Astrocyte (in vitro differentiated cells and primary cell): ENCODE data around the gene LIN28B. TPM values are rescaled to one million over a fixed set of nuclear protein-coding genes. Genes with fewer than 3 reads are reported as not detected.
"Not testable (repeated sequence)": the region's sequence is repeated elsewhere in the genome, so short reads cannot be mapped to it uniquely, and the experiment has no call there.

Experiments
- DNase-seq: peaks from one replicate; pipeline ENCODE4 v3.0.0-alpha.2; 2010; ENCODE audit warnings: low read depth
- FAIRE-seq: peaks from 2 replicates; lab custom pipeline; 2011; peaks lifted over from hg19 to GRCh38; lab: Jason Lieb, UNC
- H2AFZ ChIP-seq: 2 replicates; pipeline ENCODE4 v1.6.0; 2012; ENCODE audit warnings: low read depth, low read length, inconsistent platforms
- H3K27ac ChIP-seq: 2 replicates; pipeline ENCODE4 v1.5.1; 2011; ENCODE audit warnings: low read depth, low read length, inconsistent platforms
- H3K27me3 ChIP-seq: 2 replicates; pipeline ENCODE4 v1.6.0; 2011; ENCODE audit warnings: low read length, inconsistent platforms; ENCODE audit not compliant: insufficient read depth
- H3K36me3 ChIP-seq: 2 replicates; pipeline ENCODE4 v1.5.1; 2011; ENCODE audit warnings: low read length, inconsistent platforms; ENCODE audit not compliant: insufficient read depth
- H3K4me1 ChIP-seq: 2 replicates; pipeline ENCODE4 v1.5.1; 2011; ENCODE audit warnings: low read length, inconsistent platforms; ENCODE audit not compliant: insufficient read depth
- H3K4me2 ChIP-seq: 2 replicates; pipeline ENCODE4 v1.6.0; 2012; ENCODE audit warnings: low read length, inconsistent platforms
- H3K4me3 ChIP-seq: 2 replicates; pipeline ENCODE4 v1.5.1; 2011; ENCODE audit warnings: low read depth, mild to moderate bottlenecking, low read length, inconsistent platforms; ENCODE audit not compliant: insufficient read depth
- H3K79me2 ChIP-seq: 2 replicates; pipeline ENCODE4 v1.6.0; 2012; ENCODE audit warnings: mild to moderate bottlenecking, low read length, inconsistent platforms; ENCODE audit not compliant: insufficient read depth
- H3K9ac ChIP-seq: 2 replicates; pipeline ENCODE4 v1.6.0; 2012; ENCODE audit warnings: mild to moderate bottlenecking, low read length, inconsistent platforms
- H3K9me3 ChIP-seq: 2 replicates; pipeline ENCODE4 v1.5.1; 2012; ENCODE audit warnings: low read depth, mild to moderate bottlenecking, low read length, inconsistent platforms; ENCODE audit not compliant: insufficient read depth
- H4K20me1 ChIP-seq: 2 replicates; pipeline ENCODE4 v1.6.0; 2012; ENCODE audit warnings: low read length, inconsistent platforms; ENCODE audit not compliant: insufficient read depth
- H3K27ac Mint-ChIP-seq: one replicate; pipeline ENCODE4 v1.8.0; 2021; ENCODE audit warnings: mild to moderate bottlenecking, mixed read lengths; ENCODE audit not compliant: unreplicated experiment
- H3K27me3 Mint-ChIP-seq: one replicate; pipeline ENCODE4 v1.8.0; 2021; ENCODE audit warnings: low read depth, mixed read lengths; ENCODE audit not compliant: unreplicated experiment
- H3K36me3 Mint-ChIP-seq: one replicate; pipeline ENCODE4 v1.8.0; 2021; ENCODE audit warnings: low read depth, mixed read lengths; ENCODE audit not compliant: unreplicated experiment
- H3K4me1 Mint-ChIP-seq: one replicate; pipeline ENCODE4 v1.8.0; 2021; ENCODE audit warnings: low read depth, mixed read lengths; ENCODE audit not compliant: unreplicated experiment
- H3K4me3 Mint-ChIP-seq: one replicate; pipeline ENCODE4 v1.8.0; 2021; ENCODE audit warnings: mild to moderate bottlenecking, moderate library complexity, mixed read lengths; ENCODE audit not compliant: unreplicated experiment
- H3K9me3 Mint-ChIP-seq: one replicate; pipeline ENCODE4 v1.8.0; 2021; ENCODE audit warnings: mild to moderate bottlenecking, mixed read lengths; ENCODE audit not compliant: unreplicated experiment
- EZH2 ChIP-seq: IDR thresholded peaks from 2 replicates; pipeline ENCODE4 v1.6.1; 2012; ENCODE audit warnings: mild to moderate bottlenecking, low read length, inconsistent platforms; ENCODE audit not compliant: insufficient read depth
- total RNA-seq: library from RNA; stranded (reverse); gene quantifications from 2 replicates; pipeline ENCODE4 v1.2.1, GENCODE V29; 2021
- TF ChIP-seq, protein P1 (sequence below): IDR thresholded peaks from 2 replicates; pipeline ENCODE4 v1.5.1; 2011; ENCODE audit warnings: low read depth, mild to moderate bottlenecking, inconsistent platforms, low read length, moderate library complexity; ENCODE audit not compliant: insufficient read depth

LIN28B gene
- total RNA-seq, 1 donor from 2014 or later: 29.0 TPM

DNA sequence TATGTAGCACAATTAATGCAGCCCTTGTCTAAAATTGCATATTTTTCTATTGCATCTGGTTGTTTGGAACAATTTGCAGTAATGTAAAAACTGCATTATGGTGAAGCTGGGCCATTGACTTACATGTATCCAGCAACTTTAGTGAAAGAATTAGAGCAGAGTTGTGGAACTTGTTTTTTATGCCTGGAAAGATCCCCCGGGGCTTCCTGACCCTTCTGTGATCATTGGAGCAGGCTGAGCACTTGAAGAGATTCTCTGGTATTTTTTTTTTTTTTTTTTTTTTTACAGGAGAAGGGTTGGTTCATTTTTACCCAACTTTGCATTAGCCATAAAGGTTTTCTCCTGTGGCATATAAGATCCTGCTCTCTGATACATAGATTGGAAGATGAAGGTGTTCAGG, 45.0 kb downstream of the LIN28B start:
- Histone ChIP-seq H3K9me3 (no peaks in the 10 kb centered on the region), H3K79me2 (no peaks in the 10 kb centered on the region), H3K27ac (no peak overlapping the region), H3K4me3 (no peak overlapping the region), H3K36me3 (no peaks in the 10 kb centered on the region), H3K4me1 (no peaks in the 10 kb centered on the region), H3K4me2 (no peak overlapping the region), H3K9ac (no peak overlapping the region), H3K27me3 (no peaks in the 10 kb centered on the region), H4K20me1 (no peaks in the 10 kb centered on the region), H2AFZ (no peak overlapping the region)
- TF ChIP-seq, protein P1, sequence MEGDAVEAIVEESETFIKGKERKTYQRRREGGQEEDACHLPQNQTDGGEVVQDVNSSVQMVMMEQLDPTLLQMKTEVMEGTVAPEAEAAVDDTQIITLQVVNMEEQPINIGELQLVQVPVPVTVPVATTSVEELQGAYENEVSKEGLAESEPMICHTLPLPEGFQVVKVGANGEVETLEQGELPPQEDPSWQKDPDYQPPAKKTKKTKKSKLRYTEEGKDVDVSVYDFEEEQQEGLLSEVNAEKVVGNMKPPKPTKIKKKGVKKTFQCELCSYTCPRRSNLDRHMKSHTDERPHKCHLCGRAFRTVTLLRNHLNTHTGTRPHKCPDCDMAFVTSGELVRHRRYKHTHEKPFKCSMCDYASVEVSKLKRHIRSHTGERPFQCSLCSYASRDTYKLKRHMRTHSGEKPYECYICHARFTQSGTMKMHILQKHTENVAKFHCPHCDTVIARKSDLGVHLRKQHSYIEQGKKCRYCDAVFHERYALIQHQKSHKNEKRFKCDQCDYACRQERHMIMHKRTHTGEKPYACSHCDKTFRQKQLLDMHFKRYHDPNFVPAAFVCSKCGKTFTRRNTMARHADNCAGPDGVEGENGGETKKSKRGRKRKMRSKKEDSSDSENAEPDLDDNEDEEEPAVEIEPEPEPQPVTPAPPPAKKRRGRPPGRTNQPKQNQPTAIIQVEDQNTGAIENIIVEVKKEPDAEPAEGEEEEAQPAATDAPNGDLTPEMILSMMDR: no peak
- Mint-ChIP-seq H3K27ac (no peak overlapping the region), H3K4me1 (peaks cover 4% of the 10 kb centered on the region), H3K9me3 (no peaks in the 10 kb centered on the region), H3K36me3 (peaks cover 3% of the 10 kb centered on the region), H3K4me3 (no peak overlapping the region), H3K27me3 (no peaks in the 10 kb centered on the region)
- no peak for DNase-seq
- no peak for FAIRE-seq

DNA sequence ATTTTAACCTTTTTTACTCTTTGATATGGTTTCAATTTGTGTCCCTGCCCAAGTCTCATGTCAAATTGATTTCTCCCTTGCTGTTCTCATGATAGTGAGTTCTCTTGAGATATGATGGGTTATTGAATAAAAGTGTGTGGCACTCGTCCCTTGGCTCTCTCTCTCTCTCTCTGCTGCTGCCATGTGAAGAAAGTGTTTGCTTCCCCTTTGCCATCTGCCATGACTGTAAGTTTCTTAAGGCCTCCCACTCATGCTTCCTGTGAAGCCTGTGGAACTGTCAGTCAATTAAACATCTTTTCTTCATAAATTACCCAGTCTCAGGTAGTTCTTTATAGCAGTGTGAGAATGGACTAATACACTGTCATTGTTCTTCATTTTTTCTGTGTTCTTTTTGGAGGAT, 48.5 kb downstream of the LIN28B start:
- no peak for FAIRE-seq
- no peak overlapping the region for H3K27ac ChIP-seq
- no peaks in the 10 kb centered on the region for H3K36me3 ChIP-seq
- H3K9me3 ChIP-seq: no peaks in the 10 kb centered on the region
- DNase-seq: no peak
- H3K9me3 Mint-ChIP-seq: no peaks in the 10 kb centered on the region
- peaks cover 4% of the 10 kb centered on the region for H3K4me1 Mint-ChIP-seq
- H3K27me3 Mint-ChIP-seq: no peaks in the 10 kb centered on the region
- peak overlapping the region; percentile 9 for H3K27ac Mint-ChIP-seq
- H3K9ac ChIP-seq: no peak overlapping the region
- no peaks in the 10 kb centered on the region for H3K27me3 ChIP-seq
- no peak for TF ChIP-seq EZH2
- TF ChIP-seq, protein P1: no peak
- no peaks in the 10 kb centered on the region for H3K79me2 ChIP-seq
- no peak overlapping the region for H3K4me2 ChIP-seq
- no peaks in the 10 kb centered on the region for H3K4me1 ChIP-seq
- H3K36me3 Mint-ChIP-seq: peaks cover 3% of the 10 kb centered on the region
- no peak overlapping the region for H2AFZ ChIP-seq
- no peak overlapping the region for H3K4me3 Mint-ChIP-seq
- no peaks in the 10 kb centered on the region for H4K20me1 ChIP-seq
- no peak overlapping the region for H3K4me3 ChIP-seq

DNA sequence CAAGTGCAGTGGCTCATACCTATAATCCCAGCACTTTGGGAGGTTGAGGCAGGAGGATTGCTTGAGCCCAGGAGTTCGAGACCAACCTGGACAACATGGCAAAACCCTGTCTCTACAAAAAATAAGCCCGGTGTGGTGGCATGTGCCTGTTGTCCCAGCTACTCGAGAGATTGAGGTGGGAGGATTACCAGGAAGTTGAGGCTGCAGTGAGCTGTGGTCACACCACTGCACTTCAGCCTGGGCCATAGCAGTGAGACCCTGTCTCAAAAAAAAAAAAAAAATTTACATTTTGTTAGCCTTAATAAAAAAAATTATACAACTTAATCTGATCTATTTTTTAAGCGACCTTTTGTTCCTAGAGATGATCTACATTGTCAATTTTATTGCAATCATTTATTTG, 56.6 kb downstream of the LIN28B start:
- not testable (repeated sequence) for H3K36me3 Mint-ChIP-seq, H3K27me3 ChIP-seq, H3K4me1 Mint-ChIP-seq, H3K9me3 Mint-ChIP-seq, FAIRE-seq, H3K4me3 Mint-ChIP-seq, H3K27ac ChIP-seq, H3K9ac ChIP-seq, H3K27ac Mint-ChIP-seq, H3K36me3 ChIP-seq, H3K9me3 ChIP-seq, H3K4me2 ChIP-seq, H2AFZ ChIP-seq, H3K27me3 Mint-ChIP-seq, H3K79me2 ChIP-seq, H3K4me3 ChIP-seq, H4K20me1 ChIP-seq, H3K4me1 ChIP-seq, DNase-seq
